Panc1 (cell line): ENCODE measurements around the gene HUNK. TPM values are rescaled to one million over a fixed set of nuclear protein-coding genes. Genes with fewer than 3 reads are reported as not detected.

ENCODE experiments used
- ATAC-seq: fragments of 200-7000 bp; cut with Tn5 transposase; 2 replicates; pipeline ENCODE4 v1.9.1; 2020; ENCODE audit warnings: mild to moderate bottlenecking, moderate library complexity
- BruUV-seq: library from RNA; stranded (reverse); fragments of 400-500 nt; replicated peaks from 2 replicates; lab custom pipeline; 2021; lab: Mats Ljungman, UMichigan
- CTCF ChIA-PET: fragments of 300-600 bp; sonication (Branson Sonifier 250); formaldehyde crosslinking; loops from one replicate; lab custom pipeline; 2022; ENCODE audit warnings: antibody characterized with exemption; lab: Charles Lee
- POLR2A ChIA-PET: fragments of 300-600 bp; sonication (Branson Sonifier 250); formaldehyde crosslinking; loops from one replicate; lab custom pipeline; 2022; ENCODE audit warnings: antibody characterized with exemption; lab: Charles Lee
- DNase-seq: peaks from one replicate; pipeline ENCODE4 v3.0.0-alpha.2; 2010; ENCODE audit warnings: low read depth, low spot score
- H3K27ac ChIP-seq: 2 replicates; pipeline ENCODE4 v1.5.1; 2011; ENCODE audit warnings: mild to moderate bottlenecking, low read length, inconsistent platforms
- H3K27me3 ChIP-seq: fragments of 200-500 bp; sonication (Bioruptor generic); 2 replicates; pipeline ENCODE4 v1.6.0; 2014; ENCODE audit warnings: low read length, inconsistent platforms; ENCODE audit not compliant: control insufficient read depth, insufficient read depth
- H3K36me3 ChIP-seq: fragments of 200-500 bp; sonication (Bioruptor generic); 2 replicates; pipeline ENCODE4 v1.5.1; 2014; ENCODE audit warnings: inconsistent platforms, mild to moderate bottlenecking, low read length, moderate library complexity; ENCODE audit not compliant: control insufficient read depth, insufficient read depth
- H3K4me1 ChIP-seq: 2 replicates; pipeline ENCODE4 v1.5.1; 2011; ENCODE audit warnings: inconsistent platforms, mild to moderate bottlenecking, low read length, moderate library complexity; ENCODE audit not compliant: control insufficient read depth, insufficient read depth
- H3K4me3 ChIP-seq, 2 experiments: 2 replicates each; pipeline ENCODE4 v1.5.1; 2011 to 2012; ENCODE audit warnings: low read depth in 2 of 2, low read length in 2 of 2, mild to moderate bottlenecking in 2 of 2, inconsistent platforms in 1 of 2, moderate library complexity in 1 of 2
- H3K9me3 ChIP-seq: fragments of 200-500 bp; sonication (Bioruptor generic); 2 replicates; pipeline ENCODE4 v1.5.1; 2014; ENCODE audit warnings: low read depth, mild to moderate bottlenecking, inconsistent platforms, low read length, moderate library complexity; ENCODE audit not compliant: control insufficient read depth, insufficient read depth
- CTCF ChIP-seq: fragments of 450-650 bp; IDR thresholded peaks from 2 replicates; pipeline ENCODE4 v1.5.1; 2017; ENCODE audit warnings: mild to moderate bottlenecking
- POLR2AphosphoS5 ChIP-seq: IDR thresholded peaks from 2 replicates; pipeline ENCODE4 v1.6.1; 2012; ENCODE audit warnings: mild to moderate bottlenecking, low read depth, low read length, moderate library complexity
- REST ChIP-seq, 2 experiments: IDR thresholded peaks; 2 replicates each; pipeline ENCODE4 v1.6.1; 2011 to 2012; ENCODE audit warnings: low read depth in 2 of 2, control low read depth in 1 of 2, low read length in 1 of 2, mild to moderate bottlenecking in 1 of 2, moderate library complexity in 1 of 2; ENCODE audit not compliant: insufficient read depth in 1 of 2
- SIN3A ChIP-seq: IDR thresholded peaks from 2 replicates; pipeline ENCODE4 v1.6.1; 2012; ENCODE audit warnings: low read depth, mild to moderate bottlenecking, low read length, moderate library complexity, borderline replicate concordance; ENCODE audit not compliant: insufficient read depth
- TCF7L2 ChIP-seq: IDR thresholded peaks from 2 replicates; pipeline ENCODE4 v1.6.1; 2011; ENCODE audit warnings: mild to moderate bottlenecking, low read depth, low read length, inconsistent platforms
- in situ Hi-C: cut with HindIII; loops from 2 replicates; pipeline ENCODE4 v1.10.0; 2016; ENCODE audit warnings: low sequenced_read_pairs, low pct_unique_long_range_greater_than_20kb
- intact Hi-C: fragments of 100-400 bp; cut with micrococcal nuclease; formaldehyde crosslinking; loops from one replicate; pipeline ENCODE4 v1.10.0; 2022; ENCODE audit not compliant: unreplicated experiment
- total RNA-seq: library from RNA; stranded (reverse); gene quantifications from one replicate; pipeline ENCODE4 v1.2.1, GENCODE V29; 2021; ENCODE audit not compliant: unreplicated experiment

HUNK gene
- total RNA-seq, 1 experiment from 2014 or later = 0.05 TPM

- no peak for ATAC-seq
- intact Hi-C loops = no loop called here
- no peak overlapping the region for H3K27ac ChIP-seq
- H3K4me1 ChIP-seq = no peaks in the 10 kb centered on the region
- in situ Hi-C loops = no loop called here
- CTCF ChIA-PET = no interaction called here
- no peak for DNase-seq
- TF ChIP-seq CTCF (no peak), POLR2AphosphoS5 (no peak), SIN3A (no peak), TCF7L2 (no peak), REST (IDR thresholded peaks at IDR 0.05; ENCODE audit: insufficient read depth in 1 of 2, low read depth in 2 of 2, low read length in 1 of 2) (no peak)
- BruUV-seq = no TSS peak
- POLR2A ChIA-PET = no interaction called here
- no peak overlapping the region for H3K4me3 ChIP-seq
- H3K27me3 ChIP-seq = peaks cover 4% of the 10 kb centered on the region
- H3K9me3 ChIP-seq = no peaks in the 10 kb centered on the region
- H3K36me3 ChIP-seq = no peaks in the 10 kb centered on the region
Observed at GRCh38 chr21:32018381-32018780, 145.6 kb downstream of the HUNK start.

- Histone ChIP-seq H3K4me3 (no peak overlapping the region), H3K27ac (no peak overlapping the region), H3K36me3 (no peaks in the 10 kb centered on the region), H3K9me3 (no peaks in the 10 kb centered on the region), H3K4me1 (no peaks in the 10 kb centered on the region), H3K27me3 (peaks cover 4% of the 10 kb centered on the region)
- ChIA-PET POLR2A (no interaction called here), CTCF (no interaction called here)
- DNase-seq = no peak
- TF ChIP-seq POLR2AphosphoS5 (no peak), REST (IDR thresholded peaks at IDR 0.05; ENCODE audit: insufficient read depth in 1 of 2, low read depth in 2 of 2, low read length in 1 of 2) (no peak), CTCF (no peak), TCF7L2 (no peak), SIN3A (no peak)
- intact Hi-C loops (no loop called here), in situ Hi-C loops (no loop called here)
- BruUV-seq = no TSS peak
- ATAC-seq = no peak
Observed at GRCh38 chr21:32020564-32020963, 147.7 kb downstream of the HUNK start.
